ENCODE data around the gene NPR1.
A peak's percentile ranks its signal among the peaks of the same experiment; 100 is the strongest.
"Not testable (repeated sequence)": the region's sequence is repeated elsewhere in the genome, so short reads cannot be mapped to it uniquely, and the experiment has no call there.

NPR1 gene

GRCh38 chr1:153649863-153650235, 28.6 kb upstream of the NPR1 start:
- peak; percentile 25 for DNase-seq (ENCODE audit: low read depth)

DNA sequence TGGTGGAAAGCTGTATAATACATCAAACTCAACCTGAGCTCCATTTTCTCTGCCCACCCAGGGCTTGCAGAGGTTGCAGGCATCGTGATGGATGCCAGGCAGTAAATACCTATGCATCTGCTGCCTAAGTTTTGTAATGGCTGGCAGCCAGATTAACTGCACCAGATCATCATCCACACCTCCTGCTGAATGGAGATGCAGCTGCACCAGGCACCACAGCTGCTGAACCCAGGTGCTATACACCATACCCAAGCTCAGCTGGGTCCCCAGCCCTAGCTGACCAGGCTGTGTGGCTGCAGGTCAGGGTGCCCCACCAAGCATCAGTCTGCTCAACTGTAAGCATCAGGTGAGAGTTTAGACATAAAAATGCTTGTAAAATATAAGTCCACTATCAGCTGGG, 26.7 kb upstream of the NPR1 start:
- no peak for DNase-seq (ENCODE audit: low read depth)

GRCh38 chr1:153652805-153653500, 25.5 kb upstream of the NPR1 start:
- no peak for DNase-seq (ENCODE audit: low read depth)

DNA sequence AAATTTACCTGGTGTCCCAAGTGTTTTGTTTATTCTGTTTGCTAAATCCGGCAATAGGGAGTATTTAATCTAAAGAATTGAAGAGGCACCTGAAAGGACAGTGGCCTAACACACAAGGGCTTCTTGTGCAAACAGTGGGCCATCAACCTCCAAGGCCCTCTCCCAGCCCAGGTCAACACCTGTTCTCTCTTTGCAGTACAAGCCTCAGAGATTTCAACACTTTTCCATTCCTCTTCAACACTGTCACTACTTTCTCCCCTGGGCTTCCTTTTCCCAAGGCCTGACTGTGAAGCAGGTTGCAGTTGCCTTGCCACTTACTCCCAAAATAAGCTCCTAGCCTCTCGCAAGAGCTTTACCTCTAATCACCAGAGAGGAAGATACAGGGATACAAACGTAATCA, 23.2 kb upstream of the NPR1 start:
- no peak for DNase-seq (ENCODE audit: low read depth)

GRCh38 chr1:153658400-153659174, 19.9 kb upstream of the NPR1 start, which contains the start of gene SNAPIN:
Gene SNAPIN, plus strand, starts transcription at chr1:153658703. Its CDS starts 41 bp downstream, at chr1:153658744.
- peak; percentile 85 for DNase-seq (ENCODE audit: low read depth)

DNA sequence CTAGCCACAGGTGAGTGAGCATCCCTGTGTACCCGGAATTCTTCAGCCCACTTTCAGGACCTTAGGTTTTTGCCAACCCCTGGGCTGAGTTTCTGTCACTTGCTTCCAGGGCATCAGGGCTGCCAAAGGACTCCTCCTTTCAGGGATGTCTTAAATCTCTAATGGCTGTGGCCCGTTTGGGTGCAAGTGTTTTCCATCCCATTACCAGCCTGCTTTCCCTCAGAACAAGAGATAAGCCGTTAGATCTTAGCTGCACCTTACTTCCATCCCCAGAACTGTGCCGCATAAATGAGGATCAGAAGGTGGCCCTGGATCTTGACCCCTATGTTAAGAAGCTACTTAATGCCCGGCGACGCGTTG, 19.3 kb upstream of the NPR1 start:
- DNase-seq (ENCODE audit: low read depth): no peak

DNA sequence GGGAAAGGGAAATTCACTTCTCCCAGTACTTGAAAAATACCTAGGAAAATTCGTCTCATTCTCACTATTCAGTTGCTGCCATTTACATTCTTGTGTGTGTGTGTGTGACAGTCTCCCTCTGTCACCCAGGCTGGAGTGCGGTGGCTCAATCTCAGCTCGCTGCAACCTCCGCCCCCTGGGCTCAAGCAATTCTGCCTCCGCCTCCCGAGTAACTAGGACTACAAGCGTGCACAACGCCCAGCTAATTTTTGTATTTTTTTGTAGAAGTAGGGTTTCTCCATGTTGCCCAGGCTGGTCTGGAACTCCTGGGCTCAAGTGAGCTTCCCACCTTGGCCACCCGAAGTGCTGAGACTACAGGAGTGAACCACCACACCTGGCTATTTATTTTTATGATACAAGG, 18.8 kb upstream of the NPR1 start:
- no peak for DNase-seq (ENCODE audit: low read depth)

DNA sequence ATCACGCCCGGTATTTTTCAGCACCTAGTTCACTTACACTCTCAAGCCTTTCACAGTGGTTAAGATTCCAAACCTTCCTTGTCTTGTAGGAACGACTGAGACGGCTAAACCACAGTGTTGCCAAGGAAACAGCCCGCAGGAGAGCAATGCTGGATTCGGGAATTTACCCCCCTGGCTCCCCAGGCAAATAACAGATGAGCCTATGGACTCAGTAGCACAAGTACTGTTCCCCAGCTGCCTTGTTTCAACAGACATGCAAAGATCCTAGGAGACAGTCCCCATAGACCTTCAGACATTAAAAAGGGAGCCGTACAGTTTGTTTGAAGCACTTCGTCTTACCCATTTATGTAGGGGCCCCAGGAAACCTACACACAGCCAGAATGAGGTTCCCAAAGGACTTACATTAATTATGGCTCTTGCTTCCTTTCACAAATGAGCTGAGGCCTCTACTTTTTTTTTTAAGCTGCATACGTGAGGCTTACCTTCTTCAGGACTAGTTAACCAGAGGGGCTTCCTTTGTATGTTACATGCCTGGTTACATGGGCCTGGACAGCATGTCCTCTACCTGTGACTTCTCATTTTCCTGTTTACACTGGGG, 17.3 kb upstream of the NPR1 start:
- no peak for DNase-seq (ENCODE audit: low read depth)

GRCh38 chr1:153662269-153662668, 16.2 kb upstream of the NPR1 start:
- DNase-seq (ENCODE audit: low read depth): no peak

DNA sequence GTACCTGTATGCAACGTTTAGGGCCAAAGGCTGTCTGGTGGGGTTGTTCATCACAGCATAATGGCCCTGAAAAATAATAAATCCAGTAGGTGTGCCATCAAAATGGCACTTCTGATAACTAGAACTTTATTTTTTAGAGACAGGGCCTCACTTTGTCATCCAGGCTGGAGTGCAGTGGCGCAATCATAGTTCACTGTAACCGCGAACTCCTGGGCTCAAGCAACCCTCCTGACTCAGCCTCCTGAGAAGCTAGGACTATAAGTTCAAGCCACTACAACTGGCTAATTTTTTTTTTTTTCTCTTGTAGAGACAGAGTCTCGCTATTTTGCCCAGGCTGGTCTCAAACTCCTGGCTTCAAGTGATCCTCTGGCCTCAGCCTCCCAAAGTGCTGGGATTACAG, 15.3 kb upstream of the NPR1 start:
- peak; percentile 51 for DNase-seq (ENCODE audit: low read depth)

DNA sequence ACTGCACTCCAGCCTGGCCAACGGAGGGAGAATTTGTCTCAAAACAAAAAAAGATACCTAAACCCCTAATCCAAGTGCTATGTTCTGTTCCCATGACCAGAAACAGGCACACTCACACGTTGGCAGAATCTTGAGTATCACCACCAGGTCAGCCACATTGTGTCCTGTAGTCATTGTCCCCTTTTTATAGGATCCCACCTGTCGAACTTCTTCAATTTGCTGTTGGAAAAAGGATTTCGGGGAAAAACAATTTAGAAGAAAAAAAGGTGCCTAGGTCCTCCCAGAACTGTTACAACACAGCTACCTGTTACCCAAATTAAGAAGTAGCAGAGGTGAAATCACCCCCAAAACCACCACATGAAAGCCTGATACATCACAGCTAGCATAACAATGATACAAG, 11.0 kb upstream of the NPR1 start:
- no peak for DNase-seq (ENCODE audit: low read depth)

DNA sequence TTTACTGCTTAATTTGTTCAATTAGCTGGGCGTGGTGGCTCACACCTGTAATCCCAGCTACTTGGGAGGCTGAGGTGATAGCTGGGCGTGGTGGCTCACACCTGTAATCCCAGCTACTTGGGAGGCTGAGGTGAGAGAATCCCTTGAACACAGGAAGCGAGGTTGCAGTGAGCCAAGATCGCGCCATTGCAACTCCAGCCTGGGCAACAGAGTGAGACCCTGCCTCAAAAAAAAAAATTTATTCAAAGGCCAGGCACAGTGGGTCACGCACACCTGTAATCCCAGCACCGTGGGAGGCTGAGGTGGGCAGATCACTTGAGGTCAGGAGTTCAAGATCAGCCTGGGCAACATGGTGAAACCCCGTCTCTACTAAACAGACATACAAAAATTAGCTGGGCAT, 9.8 kb upstream of the NPR1 start:
- not testable (repeated sequence) for DNase-seq (ENCODE audit: low read depth)

DNA sequence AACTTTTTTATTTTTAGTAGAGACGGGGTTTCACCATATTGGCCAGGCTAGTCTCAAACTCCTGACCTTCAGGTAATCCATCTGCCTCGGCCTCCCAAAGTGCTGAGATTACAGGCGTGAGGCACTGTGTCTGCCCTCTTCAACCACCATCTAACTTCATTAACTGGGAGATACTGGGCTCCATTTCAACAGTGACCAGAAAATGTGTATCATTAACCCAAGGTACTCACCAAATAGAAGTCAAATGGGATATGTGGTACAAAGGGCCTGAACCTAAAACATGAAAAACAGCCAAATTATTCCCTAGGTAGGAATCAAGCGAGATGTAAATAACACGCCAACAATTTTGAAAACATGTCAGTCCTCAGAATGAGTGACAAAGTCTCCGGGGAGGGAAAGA, 8.9 kb upstream of the NPR1 start:
- DNase-seq (ENCODE audit: low read depth): no peak

- DNase-seq (ENCODE audit: low read depth): no peak
Measured at GRCh38 chr1:153670257-153670858, 8.1 kb upstream of the NPR1 start.

DNA sequence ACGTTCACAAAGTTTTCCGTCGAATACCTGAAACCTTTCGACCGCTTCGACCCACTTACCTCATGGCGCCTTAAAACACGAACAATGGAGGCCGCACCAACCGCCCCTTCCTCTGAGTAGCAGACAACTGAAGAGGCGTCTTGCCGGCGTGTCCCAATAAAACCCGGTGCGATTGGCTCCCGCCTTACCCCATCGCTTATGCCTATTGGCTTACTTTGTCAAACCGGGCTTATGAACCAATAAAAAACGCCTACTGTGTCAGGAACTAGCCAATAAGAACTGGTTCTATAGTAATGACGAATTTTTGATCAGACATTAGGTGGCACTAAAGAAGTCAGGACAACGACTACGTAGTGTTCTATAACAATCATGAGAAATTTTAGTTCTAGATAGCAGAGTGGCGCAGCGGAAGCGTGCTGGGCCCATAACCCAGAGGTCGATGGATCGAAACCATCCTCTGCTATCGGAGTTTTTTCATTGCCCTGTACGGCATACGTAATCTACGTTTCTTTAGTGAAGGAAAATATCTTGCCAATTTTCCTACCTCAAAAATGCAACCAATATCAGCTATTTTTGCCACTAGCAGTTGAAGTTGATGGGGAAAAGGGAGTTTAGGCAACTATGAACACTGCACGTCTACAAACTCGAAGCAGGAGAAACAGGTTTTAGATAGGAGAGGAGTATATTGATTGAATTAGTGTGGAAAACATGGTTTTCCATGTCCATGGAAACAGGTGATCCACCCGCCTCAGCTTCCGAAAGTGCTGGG, 7.4 kb upstream of the NPR1 start, which contains the start of gene ILF2:
Gene ILF2 (minus strand): TSS at position 135 of the 769 bp plus-strand sequence. CDS start 71 bp downstream, at position 64.
- DNase-seq (ENCODE audit: low read depth): peak; percentile 100

GRCh38 chr1:153671628-153672353, 6.7 kb upstream of the NPR1 start:
- not testable (repeated sequence) for DNase-seq (ENCODE audit: low read depth)

DNA sequence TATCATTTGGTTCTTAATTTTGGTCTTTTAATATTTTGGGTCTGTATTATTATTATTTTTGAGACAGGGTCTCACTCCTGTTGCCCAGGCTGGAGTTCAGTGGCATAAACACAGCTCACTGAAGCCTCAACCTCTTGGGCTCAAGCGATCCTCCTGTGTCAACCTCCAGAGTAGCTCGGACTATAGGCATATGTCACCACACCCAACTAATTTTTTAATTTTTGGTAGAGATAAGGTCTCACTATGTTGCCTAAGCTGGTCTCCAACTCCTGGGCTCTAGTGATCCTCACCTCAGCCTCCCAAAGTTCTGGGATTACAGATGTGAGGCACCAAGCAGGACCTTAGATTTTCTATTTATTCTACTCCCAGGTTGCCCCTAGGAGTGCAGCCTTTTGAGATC, 5.0 kb upstream of the NPR1 start:
- no peak for DNase-seq (ENCODE audit: low read depth)

- DNase-seq (ENCODE audit: low read depth): peak; percentile 37
Measured at GRCh38 chr1:153677718-153678518, 570 bp upstream of the NPR1 start.

- DNase-seq (ENCODE audit: low read depth): no peak
Measured at GRCh38 chr1:153679337-153680119, 1.0 kb downstream of the NPR1 start.

GRCh38 chr1:153680120-153680403, 1.6 kb downstream of the NPR1 start:
- no peak for DNase-seq (ENCODE audit: low read depth)
